HG03354 (cell line): ENCODE data around the gene EBF4.
"Not testable (repeated sequence)": the region's sequence is repeated elsewhere in the genome, so short reads cannot be mapped to it uniquely, and the experiment has no call there.

ENCODE experiments used
- ATAC-seq: cut with Tn5 transposase; IDR thresholded peaks from one replicate; pipeline ENCODE4 v1.9.1; 2021; ENCODE audit warnings: mild to moderate bottlenecking; ENCODE audit not compliant: unreplicated experiment, poor library complexity, severe bottlenecking

The EBF4 gene

DNA sequence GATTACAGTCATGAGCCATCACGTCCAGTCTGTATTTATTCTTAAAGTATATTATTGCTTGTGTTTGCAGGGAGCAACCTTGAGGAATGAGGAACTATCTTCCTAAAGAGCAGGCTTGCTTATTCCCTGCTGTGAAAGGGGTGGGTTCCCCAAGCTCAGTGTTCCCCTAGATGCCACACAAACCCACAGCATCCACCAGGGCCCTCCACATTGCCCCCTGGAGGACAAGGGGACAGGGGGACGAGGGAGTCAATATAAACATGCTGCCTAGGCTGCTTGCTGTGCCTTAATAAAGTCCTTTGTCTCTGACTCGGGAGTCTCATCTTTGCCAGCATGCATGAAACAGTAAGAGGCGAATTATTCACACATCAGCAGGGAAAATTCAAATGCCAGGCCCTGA is 20.6 kb upstream of the EBF4 start:
- ATAC-seq: no peak

GRCh38 chr20:2672446-2672845 is 20.1 kb upstream of the EBF4 start:
- ATAC-seq: no peak

DNA sequence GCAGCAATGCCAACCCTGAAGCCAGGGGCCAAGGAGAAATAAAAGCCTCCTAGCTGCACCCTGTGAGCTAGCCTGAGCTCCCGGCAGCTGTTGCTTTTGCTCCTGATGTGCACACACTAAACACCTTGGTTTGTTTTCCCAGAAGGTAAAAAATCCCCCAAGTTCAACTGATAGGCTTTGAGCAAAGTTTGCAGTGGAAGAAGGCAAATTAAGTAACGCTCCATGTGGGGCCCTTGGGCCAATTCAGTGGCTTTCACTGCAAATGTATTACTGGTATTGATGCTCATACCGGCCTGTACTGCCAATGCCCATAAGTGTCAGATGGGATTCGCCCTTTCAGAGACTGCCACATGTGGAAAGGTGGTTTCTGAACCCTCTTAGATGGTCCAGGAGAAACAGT is 19.1 kb upstream of the EBF4 start:
- ATAC-seq: no peak

DNA sequence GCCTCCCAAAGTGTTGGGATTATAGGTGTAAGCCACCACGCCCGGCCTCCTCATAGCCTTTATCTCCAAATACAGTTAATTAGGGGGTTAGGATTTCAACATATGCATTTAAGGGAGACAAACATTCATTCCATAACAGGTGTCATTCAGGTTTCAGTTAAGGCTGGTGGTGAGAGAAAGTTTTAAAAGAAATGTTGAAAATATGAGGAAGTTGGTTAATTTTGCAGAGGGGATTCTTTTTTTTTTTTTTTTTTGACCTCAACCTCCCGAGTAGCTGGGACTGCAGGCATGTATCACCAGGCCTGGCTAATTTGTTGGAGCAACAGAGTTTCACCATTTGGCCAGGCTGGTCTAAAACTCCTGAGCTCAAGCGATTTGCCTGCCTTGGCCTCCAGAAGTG is 12.5 kb upstream of the EBF4 start:
- no peak for ATAC-seq

DNA sequence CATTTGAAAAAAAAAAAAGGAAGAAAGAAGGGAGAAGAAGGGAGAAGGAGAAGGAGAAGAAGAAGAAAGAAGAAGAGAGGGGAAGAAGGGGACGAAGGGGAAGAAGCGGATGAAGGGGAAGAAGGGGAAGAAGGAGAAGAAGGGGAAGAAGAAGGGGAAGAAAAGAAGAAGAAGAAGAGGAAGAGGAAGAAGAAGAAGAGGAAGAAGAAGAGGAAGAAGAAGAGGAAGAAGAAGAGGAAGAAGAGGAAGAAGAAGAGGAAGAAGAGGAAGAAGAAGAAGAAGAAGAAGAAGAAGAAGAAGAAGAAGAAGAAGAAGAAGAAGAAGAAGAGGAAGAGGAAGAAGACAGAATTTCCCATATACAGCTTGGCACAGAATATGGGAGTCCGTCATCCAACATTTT is 10.5 kb upstream of the EBF4 start:
- not testable (repeated sequence) for ATAC-seq

- not testable (repeated sequence) for ATAC-seq
Measured at GRCh38 chr20:2684817-2685216, 7.8 kb upstream of the EBF4 start.

DNA sequence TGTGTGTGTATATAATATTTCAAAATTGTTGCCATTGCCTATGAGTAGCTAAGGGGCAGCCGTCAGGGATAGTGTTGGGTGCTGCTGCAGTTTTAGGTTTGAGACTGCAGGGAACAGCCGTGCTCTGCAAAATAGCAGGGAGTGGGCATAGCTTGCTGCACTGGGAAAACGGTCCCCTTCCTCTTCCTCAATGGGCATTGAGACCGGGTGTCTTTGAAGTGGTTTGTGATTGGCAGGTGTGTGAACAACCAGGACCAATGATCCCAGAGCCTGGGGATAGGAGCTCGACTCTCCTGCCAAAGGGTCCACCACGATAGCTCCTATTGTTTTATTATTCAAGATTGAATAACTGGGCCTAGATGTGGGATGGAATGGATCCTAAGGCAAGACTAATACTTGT is 5.1 kb upstream of the EBF4 start:
- ATAC-seq: no peak

DNA sequence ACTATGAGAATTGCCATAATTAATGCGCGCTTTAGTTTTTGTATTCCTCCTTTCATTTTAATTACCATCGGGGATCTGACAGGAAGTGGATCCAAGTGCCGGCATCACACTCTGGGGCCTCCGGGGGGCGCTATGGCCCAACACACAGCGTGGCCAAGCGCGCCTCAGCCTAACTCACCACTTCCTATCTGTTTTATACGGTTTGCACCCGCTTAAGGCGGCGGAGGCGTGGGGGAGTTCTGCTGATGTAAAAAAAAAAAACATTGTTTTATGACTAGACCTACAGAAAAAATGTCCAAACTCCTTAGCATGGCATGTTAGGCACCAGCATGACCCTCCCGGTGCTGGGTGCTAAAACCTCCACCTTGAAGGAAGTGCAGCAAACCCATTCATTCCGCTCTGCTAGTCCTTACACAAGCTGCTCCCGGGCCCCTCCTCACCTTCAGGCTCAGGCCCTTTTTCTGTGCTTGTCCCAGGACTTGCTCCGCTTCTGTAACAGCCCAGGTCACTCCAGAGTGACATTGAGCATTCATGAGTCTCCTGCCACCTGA is 4.5 kb upstream of the EBF4 start:
- ATAC-seq: no peak

GRCh38 chr20:2690213-2690612 is 2.4 kb upstream of the EBF4 start:
- no peak for ATAC-seq

DNA sequence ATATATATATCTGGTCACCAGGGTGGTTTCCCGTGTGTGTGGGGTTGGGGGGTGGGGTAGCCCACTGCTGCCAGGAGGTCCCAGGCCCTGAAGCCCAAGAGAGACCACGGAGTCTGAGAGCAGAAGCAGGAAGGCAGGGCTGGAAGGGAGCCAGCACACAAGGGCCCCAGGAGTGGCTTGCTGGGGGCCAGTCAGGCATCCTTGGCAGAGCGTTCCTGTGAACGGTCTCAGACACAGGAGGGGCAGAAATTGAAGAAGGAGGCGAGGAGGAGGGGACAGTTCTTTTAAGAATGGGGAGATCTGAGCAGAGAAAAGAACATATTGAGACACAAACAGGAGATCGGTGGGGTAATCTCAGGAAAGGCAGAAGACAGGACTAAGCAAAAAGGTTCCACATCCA is 1.9 kb upstream of the EBF4 start:
- ATAC-seq: no peak

DNA sequence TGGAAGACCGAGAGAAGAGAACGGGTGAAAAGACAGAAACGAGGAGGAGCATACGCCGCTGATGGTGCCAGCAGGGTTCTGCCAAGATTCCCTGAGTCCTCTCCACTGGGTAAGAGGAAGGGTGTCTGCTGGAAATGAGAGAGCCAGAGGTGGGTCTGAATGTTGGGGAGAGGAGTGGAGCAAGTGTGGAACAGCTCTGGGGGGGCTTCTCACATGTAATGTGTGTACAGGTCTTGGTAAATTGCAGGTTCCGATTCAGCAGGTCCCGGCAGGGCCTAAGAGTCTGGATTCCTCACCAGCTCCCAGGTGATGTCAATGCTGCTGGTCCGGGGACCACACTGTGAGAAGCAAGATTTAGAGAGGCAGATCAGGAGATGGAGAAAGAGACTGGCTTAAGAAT is 1.5 kb upstream of the EBF4 start:
- no peak for ATAC-seq

DNA sequence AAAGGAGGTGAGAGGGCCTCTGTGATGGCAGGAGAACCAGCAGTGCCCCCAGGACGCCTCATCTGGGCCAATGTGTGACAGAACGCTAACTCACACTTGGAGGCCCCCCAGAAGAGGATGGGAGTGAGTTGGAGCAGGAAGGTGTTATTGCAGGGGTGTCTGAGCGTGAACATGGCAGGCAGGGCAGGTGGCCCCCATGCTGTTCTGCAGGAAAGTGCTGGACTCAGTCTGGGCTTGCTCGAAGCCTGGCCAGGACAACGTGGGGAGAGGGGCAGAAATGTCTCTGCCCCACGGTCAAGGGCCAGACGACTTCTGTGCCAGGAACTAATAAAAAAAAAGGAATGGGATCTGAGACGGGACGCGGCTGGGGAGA is 931 bp upstream of the EBF4 start:
- no peak for ATAC-seq

DNA sequence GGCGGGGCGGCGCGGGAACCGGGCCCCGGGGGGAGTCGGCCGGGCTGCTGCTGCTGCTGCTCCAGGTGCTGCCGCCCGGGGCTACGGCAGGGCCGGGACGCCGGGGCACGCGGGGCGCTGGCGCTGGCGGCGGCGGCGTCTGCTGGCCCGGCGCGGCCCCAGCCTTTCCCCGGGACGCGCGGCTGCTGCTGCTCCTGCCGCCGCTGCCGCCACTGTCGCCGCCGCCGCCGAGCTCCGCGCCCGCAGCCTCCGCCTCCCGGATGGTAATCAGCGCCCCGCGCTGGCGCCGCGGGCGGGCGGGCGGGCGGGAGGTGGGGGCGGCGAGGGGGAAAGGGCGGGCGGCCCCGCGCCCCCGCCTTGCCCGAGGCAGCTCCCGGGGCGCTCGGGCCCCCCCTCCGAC is 306 bp downstream of the EBF4 start:
- no peak for ATAC-seq

GRCh38 chr20:2693286-2694007 is 867 bp downstream of the EBF4 start:
- ATAC-seq: no peak

DNA sequence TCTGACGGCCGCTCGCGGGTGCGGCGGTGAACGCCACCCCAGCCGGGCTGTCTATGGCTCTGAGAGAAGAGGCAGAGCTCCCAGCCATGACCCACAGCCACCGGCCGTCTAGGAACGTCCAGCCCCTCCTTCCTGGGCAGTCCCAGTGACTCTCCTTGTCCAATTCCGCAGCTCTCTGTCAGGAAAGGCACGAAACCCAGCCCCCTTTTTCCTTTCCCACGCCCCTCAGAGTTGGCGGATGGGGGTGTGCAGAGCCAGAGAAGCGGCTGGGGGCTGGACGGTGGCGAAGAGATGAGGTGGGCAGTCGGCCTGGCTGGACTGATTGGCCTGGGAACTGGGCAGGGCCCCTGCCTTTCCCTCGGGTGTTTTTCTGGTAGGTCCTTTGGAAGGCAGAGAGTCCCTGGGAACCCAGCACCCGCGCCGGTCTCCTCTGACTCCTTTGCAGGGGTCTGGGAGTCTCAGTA is 1.5 kb downstream of the EBF4 start:
- ATAC-seq: no peak

- ATAC-seq: no peak
Measured at GRCh38 chr20:2694519-2694918, 1.9 kb downstream of the EBF4 start.

GRCh38 chr20:2695206-2695983 is 2.8 kb downstream of the EBF4 start:
- ATAC-seq: no peak

DNA sequence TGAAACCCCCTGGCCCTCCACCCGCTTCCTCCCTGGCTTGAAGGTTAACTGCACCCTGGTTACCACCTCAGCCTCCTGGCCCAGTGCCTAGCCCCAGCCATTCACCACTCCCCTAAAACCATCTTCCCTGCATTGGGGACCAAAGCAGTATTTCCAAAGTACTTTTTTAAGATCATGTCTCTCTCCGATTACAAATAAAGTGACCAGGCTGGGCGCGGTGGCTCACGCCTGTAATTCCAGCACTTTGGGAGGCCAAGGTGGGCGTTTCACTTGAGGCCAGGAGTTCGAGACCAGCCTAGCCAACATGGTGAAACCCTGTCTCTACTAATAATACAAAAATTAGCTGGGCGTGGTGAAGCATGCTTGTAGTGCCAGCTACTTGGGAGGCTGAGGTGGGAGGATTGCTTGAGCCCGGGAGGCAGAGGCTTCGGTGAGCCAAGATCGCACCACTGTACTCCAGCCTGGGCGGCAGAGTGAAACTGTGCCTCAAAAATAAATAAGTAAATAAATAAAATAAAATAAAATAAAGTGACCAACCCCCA is 3.5 kb downstream of the EBF4 start:
- ATAC-seq: not testable (repeated sequence)

GRCh38 chr20:2696646-2697045 is 4.1 kb downstream of the EBF4 start:
- ATAC-seq: no peak

DNA sequence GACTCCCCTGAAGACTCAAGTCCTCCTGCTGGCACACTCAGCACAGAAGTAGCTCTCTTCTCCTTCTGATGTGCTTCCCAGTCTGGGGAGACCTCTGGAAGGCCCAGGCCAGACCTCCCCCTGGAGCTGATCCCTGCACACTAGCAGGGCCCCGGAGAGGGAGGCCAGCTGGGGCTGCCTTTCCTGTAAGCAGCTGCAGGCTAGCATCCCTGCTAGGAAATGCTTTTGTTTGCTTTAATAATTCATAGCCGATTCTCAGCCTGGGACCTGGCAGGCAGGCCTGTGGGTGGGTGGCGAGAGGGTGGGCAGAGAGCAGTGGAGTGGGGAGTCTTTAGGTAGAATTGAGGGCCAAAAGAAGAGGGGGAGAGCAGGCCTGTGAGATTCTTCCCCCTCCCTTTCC is 5.2 kb downstream of the EBF4 start:
- no peak for ATAC-seq
